OCI-LY1 (cell line): ENCODE measurements around the gene RNF144A.

Source experiments
- H2AFZ ChIP-seq: fragments of 200-600 bp; sonication (generic), shearing (Covaris generic); 2 replicates; pipeline ENCODE4 v1.6.0; 2014; ENCODE audit warnings: antibody characterized with exemption, mild to moderate bottlenecking, low read length
- H3F3A ChIP-seq: fragments of 200-600 bp; sonication (generic), shearing (Covaris generic); 2 replicates; pipeline ENCODE4 v1.6.0; 2014; ENCODE audit warnings: mild to moderate bottlenecking, antibody characterized with exemption, low read length, moderate library complexity; ENCODE audit not compliant: insufficient read depth
- H3K27ac ChIP-seq: fragments of 200-600 bp; sonication (generic); 2 replicates; pipeline ENCODE4 v1.5.1; 2014; ENCODE audit warnings: low read length, mixed run types, mild to moderate bottlenecking, low read depth; ENCODE audit not compliant: poor library complexity, severe bottlenecking
- H3K27me3 ChIP-seq: fragments of 200-600 bp; sonication (generic); 2 replicates; pipeline ENCODE4 v1.6.0; 2014; ENCODE audit warnings: antibody characterized with exemption, mild to moderate bottlenecking, low read length, moderate library complexity; ENCODE audit not compliant: insufficient read depth
- H3K36me3 ChIP-seq: fragments of 200-600 bp; sonication (generic); 2 replicates; pipeline ENCODE4 v1.6.1; 2014; ENCODE audit warnings: mild to moderate bottlenecking, antibody characterized with exemption, low read length, moderate library complexity, mixed read lengths; ENCODE audit not compliant: insufficient read depth
- H3K4me1 ChIP-seq: fragments of 200-600 bp; sonication (generic); 2 replicates; pipeline ENCODE4 v1.5.1; 2014; ENCODE audit warnings: mild to moderate bottlenecking, low read length, moderate library complexity; ENCODE audit not compliant: insufficient read depth, severe bottlenecking
- H3K4me2 ChIP-seq: fragments of 200-600 bp; sonication (generic), shearing (Covaris generic); 2 replicates; pipeline ENCODE4 v1.6.1; 2014; ENCODE audit warnings: low read length
- H3K4me3 ChIP-seq: fragments of 200-600 bp; sonication (generic); 2 replicates; pipeline ENCODE4 v1.5.1; 2014; ENCODE audit warnings: low read length, low read depth, mild to moderate bottlenecking, mixed read lengths; ENCODE audit not compliant: poor library complexity, severe bottlenecking
- H3K79me2 ChIP-seq: fragments of 200-600 bp; shearing (Covaris generic); 2 replicates; pipeline ENCODE4 v1.6.1; 2016; ENCODE audit warnings: mixed run types, low read length, mixed read lengths; ENCODE audit not compliant: insufficient read depth
- H3K9ac ChIP-seq: fragments of 200-600 bp; sonication (generic), shearing (Covaris generic); 2 replicates; pipeline ENCODE4 v1.6.1; 2014; ENCODE audit warnings: mild to moderate bottlenecking, low read length, mixed read lengths
- H3K9me2 ChIP-seq: fragments of 200-600 bp; sonication (generic), shearing (Covaris generic); 2 replicates; pipeline ENCODE4 v1.6.1; 2014; ENCODE audit warnings: low read depth, mild to moderate bottlenecking, low read length, mixed read lengths
- H3K9me3 ChIP-seq: fragments of 200-600 bp; shearing (Covaris generic); 2 replicates; pipeline ENCODE4 v1.6.1; 2014; ENCODE audit warnings: low read length, mixed read lengths
- H4K20me1 ChIP-seq: fragments of 200-600 bp; sonication (generic), shearing (Covaris generic); 2 replicates; pipeline ENCODE4 v1.6.0; 2016; ENCODE audit warnings: mild to moderate bottlenecking, low read length; ENCODE audit not compliant: insufficient read depth
- EZH2 ChIP-seq: fragments of 200-600 bp; sonication (generic), shearing (Covaris generic); IDR thresholded peaks from 2 replicates; pipeline ENCODE4 v1.8.0; 2017; ENCODE audit warnings: borderline replicate concordance, mixed run types, mild to moderate bottlenecking, antibody characterized with exemption, low read length, moderate library complexity, mixed read lengths
- TF ChIP-seq, protein P1 (sequence below): fragments of 200-600 bp; sonication (generic), shearing (Covaris generic); IDR thresholded peaks from 2 replicates; pipeline ENCODE4 v1.5.1; 2017; ENCODE audit warnings: mild to moderate bottlenecking, antibody characterized with exemption, low read length, moderate library complexity, mixed read lengths

RNF144A gene

DNA sequence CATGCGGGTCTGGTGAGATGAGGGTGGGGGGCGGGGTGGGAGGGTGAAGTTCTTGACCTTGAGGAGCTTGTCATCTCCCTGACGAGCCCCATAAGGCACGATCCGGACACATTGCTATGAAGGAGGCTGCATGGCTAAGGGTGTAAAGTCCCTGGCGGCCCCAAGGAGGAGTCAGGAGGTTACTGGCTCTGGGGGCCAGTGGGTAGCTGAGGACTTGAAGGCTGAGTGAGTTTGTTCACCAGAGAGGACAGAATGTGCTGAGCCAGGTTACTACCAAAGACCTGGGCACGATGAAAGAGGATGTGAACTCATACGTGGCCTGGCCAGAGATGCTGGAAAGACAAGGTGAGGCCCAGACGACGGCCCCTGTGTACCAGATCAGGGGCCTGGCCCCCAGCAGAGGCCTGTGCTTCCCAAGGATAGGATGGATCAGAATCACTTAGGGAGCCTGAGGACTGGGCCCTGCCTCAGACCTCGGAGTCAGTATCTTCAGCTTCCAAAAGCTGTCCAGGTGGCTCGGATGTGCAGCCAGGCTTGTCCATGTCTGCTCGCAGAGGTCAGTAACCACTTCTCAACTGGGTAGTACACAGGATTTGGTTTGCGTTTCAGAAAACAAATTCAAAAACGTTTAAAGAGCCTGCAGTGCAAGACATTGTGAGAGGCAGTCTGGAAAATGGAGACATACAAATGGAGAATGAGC is 110.9 kb downstream of the RNF144A start:
- Histone ChIP-seq H3K4me2 (no peak overlapping the region), H3K79me2 (no peaks in the 10 kb centered on the region), H3K4me1 (peaks cover 12% of the 10 kb centered on the region), H3K4me3 (no peak overlapping the region), H3F3A (no peaks in the 10 kb centered on the region), H3K27me3 (no peaks in the 10 kb centered on the region; the same call in 1 of the 2 replicates), H3K27ac (no peak overlapping the region), H3K9me3 (no peaks in the 10 kb centered on the region), H4K20me1 (no peaks in the 10 kb centered on the region), H3K9ac (no peak overlapping the region), H3K36me3 (no peaks in the 10 kb centered on the region), H2AFZ (no peak overlapping the region), H3K9me2 (no peaks in the 10 kb centered on the region)
- no peak for TF ChIP-seq EZH2
- TF ChIP-seq, protein P1, sequence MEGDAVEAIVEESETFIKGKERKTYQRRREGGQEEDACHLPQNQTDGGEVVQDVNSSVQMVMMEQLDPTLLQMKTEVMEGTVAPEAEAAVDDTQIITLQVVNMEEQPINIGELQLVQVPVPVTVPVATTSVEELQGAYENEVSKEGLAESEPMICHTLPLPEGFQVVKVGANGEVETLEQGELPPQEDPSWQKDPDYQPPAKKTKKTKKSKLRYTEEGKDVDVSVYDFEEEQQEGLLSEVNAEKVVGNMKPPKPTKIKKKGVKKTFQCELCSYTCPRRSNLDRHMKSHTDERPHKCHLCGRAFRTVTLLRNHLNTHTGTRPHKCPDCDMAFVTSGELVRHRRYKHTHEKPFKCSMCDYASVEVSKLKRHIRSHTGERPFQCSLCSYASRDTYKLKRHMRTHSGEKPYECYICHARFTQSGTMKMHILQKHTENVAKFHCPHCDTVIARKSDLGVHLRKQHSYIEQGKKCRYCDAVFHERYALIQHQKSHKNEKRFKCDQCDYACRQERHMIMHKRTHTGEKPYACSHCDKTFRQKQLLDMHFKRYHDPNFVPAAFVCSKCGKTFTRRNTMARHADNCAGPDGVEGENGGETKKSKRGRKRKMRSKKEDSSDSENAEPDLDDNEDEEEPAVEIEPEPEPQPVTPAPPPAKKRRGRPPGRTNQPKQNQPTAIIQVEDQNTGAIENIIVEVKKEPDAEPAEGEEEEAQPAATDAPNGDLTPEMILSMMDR: no peak

DNA sequence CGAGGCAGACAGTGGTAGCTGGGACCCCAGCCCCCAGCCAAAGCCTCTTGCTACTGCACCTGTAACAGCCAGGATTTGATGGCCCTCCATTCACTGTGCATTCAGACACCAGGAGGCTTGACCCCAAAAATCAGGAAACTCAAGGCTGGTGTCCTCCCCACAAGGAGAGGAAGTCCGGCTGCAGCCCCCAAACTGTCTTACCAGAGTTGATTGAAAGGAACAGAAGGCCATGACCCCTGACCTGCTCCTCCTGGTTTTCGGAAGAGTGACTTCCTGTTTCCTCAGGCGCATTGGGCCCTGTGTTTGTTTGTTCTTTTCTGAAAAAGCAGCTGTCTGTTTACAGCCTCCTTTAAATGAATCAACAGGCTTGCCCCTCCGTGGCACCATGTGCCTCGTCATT is 111.6 kb downstream of the RNF144A start:
- Histone ChIP-seq H2AFZ (no peak overlapping the region), H3K27me3 (no peaks in the 10 kb centered on the region), H3K9me2 (no peaks in the 10 kb centered on the region), H3K27ac (no peak overlapping the region), H3K9me3 (no peaks in the 10 kb centered on the region), H3K4me1 (peaks cover 12% of the 10 kb centered on the region), H3F3A (no peaks in the 10 kb centered on the region), H4K20me1 (no peaks in the 10 kb centered on the region), H3K36me3 (no peaks in the 10 kb centered on the region), H3K4me3 (no peak overlapping the region), H3K4me2 (no peak overlapping the region), H3K79me2 (no peaks in the 10 kb centered on the region), H3K9ac (no peak overlapping the region)
- no peak for TF ChIP-seq EZH2
- TF ChIP-seq, protein P1: no peak

DNA sequence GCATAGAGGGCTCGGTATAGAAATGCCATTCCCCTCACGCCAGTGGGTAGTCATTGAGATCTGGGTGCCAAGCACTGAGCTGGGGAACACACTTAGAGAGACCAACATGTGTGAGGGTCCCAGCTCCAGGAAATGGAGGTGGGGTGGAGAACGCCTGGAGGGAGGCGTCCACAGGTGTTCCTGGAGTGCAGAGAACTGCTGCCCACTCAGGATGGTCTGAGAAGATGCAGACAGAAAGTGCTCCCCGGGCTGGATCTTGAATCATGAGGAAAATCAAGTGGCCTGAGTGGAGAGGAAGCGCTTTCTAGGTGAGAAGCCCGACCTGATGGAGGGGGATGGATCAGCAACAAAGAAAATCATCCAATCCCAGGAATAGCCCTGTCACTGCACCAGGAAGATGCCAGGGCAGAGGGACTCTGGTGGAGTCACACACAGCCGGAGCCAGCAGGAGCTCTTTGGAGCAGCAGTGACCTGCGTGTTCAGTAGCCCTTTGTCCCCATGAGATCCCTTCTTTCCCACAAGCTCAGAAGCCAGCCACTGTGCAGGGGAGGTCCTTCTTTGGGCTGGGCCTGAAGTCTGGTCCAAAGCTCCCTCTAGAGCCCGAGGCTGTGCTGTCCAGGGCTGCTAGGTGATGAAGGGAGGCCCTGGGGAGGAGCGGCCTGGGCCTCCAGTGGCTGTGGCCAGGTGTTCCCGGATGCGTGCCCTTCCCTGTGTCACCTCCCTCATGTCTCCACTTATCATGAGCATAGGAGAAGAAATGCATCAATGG is 112.3 kb downstream of the RNF144A start:
- Histone ChIP-seq H3K9me2 (no peaks in the 10 kb centered on the region), H3F3A (no peaks in the 10 kb centered on the region), H3K27ac (no peak overlapping the region), H3K4me1 (peaks cover 12% of the 10 kb centered on the region), H2AFZ (no peak overlapping the region), H3K4me3 (no peak overlapping the region), H3K27me3 (peaks cover 3% of the 10 kb centered on the region; the same call in 1 of the 2 replicates), H3K4me2 (no peak overlapping the region), H3K36me3 (no peaks in the 10 kb centered on the region), H4K20me1 (no peaks in the 10 kb centered on the region), H3K9ac (no peak overlapping the region), H3K79me2 (no peaks in the 10 kb centered on the region), H3K9me3 (no peaks in the 10 kb centered on the region)
- TF ChIP-seq EZH2: no peak
- TF ChIP-seq, protein P1: no peak
